ENCODE data around the gene C11orf98. TPM values are rescaled to one million over a fixed set of nuclear protein-coding genes. Genes with fewer than 3 reads are reported as not detected.

Gene C11orf98
- total and polyA plus RNA-seq, 7 experiments from 2014 or later = 23.2 to 103 (median 52.8) TPM

- ATAC-seq = peak; percentile 76
- Histone ChIP-seq H3K9me3 (ENCODE audit: control insufficient read depth in 2 of 3, low read length in 3 of 3) (no peaks in the 10 kb centered on the region), H3K4me1 (ENCODE audit: control insufficient read depth in 2 of 2, insufficient read depth in 2 of 2, low read length in 2 of 2) (peaks cover 13 to 15% of the 10 kb centered on the region in 2 donors), H3K27ac (ENCODE audit: low read depth, low read length) (peak overlapping the region; percentile 24), H3K36me3 (ENCODE audit: control insufficient read depth in 2 of 3, insufficient read depth in 3 of 3, low read length in 3 of 3) (peaks cover 0 to 24% (median 3%) of the 10 kb centered on the region in 3 experiments), H3K4me3 (ENCODE audit: low read length) (no peak overlapping the region), H3K27me3 (ENCODE audit: control insufficient read depth in 2 of 2, insufficient read depth in 2 of 2, low read length in 2 of 2) (no peaks in the 10 kb centered on the region)
- DNase-seq = peak in 7 of 9 donors; percentile 44 to 64 (median 55)
- CTCF ChIA-PET = interaction anchor here (0.7 to 2.4 kb wide), 13 partner anchors 9 to 173 kb away, joined by 3 to 24 read pairs (median 4); partner anchors contain the start of genes BSCL2, CSKMT, GNG3 and LBHD1
- Mint-ChIP-seq H3K4me3 (peak overlapping the region; percentile 51 to 89 (median 78)), H3K36me3 (peaks cover 0 to 16% (median 6%) of the 10 kb centered on the region in 5 donors), H3K27ac (peak overlapping the region; percentile 73 to 92 (median 84)), H3K9me3 (no peaks in the 10 kb centered on the region), H3K4me1 (peaks cover 15 to 35% (median 32%) of the 10 kb centered on the region in 7 donors), H3K27me3 (no peaks in the 10 kb centered on the region)
- intact Hi-C loops (cut with micrococcal nuclease) = loop anchor here (1.0 to 2.0 kb wide), 3 partner anchors 13 to 344 kb away; no protein-coding TSS in a partner anchor
- POLR2A ChIA-PET = interaction anchor here (0.8 to 9.2 kb wide), 18 partner anchors 9 to 201 kb away, joined by 3 to 157 read pairs (median 4); partner anchors contain the start of genes B3GAT3, C11orf98, CSKMT and INTS5
These were observed 15.8 kb upstream of the C11orf98 start for GRCh38 chr11:62680825-62681240.

DNA sequence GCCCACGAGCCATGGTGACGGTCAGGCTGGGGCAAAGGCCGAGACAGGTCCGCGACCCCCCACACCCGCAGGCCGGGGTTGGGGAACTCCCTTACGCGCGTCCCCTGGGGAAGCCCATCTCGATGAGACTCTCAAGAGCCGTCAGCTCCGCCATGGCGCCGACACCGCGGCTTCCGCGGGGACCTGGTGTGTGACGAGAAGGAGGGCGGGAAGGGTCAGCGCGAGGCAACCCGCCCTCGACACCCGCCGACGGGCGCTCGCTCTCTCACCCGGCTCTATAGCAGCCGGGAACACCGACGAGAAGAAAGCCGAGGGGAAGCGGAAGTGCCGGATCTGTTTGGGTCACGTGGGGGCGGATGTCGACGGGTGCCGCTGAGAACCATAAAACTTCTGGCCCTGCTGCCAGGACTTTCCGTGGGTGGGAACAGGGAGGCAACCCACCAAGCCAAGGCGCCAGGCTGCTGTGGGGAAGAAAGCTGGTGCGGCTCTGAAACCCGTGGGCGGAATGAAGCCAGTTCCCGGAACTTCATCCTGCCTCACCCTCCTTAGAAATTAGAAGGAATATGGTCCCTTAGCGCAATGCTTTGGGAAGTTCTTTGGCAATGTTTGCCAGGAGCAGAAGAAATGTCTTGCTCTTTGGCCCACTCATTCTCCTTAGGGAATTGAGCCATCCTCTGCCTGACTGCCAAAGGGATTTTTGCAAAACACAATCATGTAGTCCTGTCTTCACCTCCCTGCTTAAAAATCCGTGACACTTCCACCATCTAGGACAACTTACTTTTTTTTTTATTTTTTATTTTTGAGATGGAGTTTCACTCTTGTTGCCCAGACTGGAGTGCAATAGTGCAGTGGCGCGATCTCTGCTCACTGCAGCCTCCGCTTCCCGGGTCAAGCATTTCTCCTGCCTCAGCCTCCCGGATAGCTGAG lies 14.0 kb upstream of the C11orf98 start, which contains the start of gene UBXN1:
Gene UBXN1, minus strand, starts transcription at position 304 of the 927 bp plus-strand sequence. Its CDS starts 150 bp downstream, at position 154.
- Mint-ChIP-seq H3K27me3 (no peaks in the 10 kb centered on the region), H3K9me3 (no peaks in the 10 kb centered on the region), H3K4me1 (peaks cover 19 to 41% (median 37%) of the 10 kb centered on the region in 7 donors), H3K27ac (peak within 1 kb of the TSS; percentile 88 to 98 (median 94)), H3K36me3 (peaks cover 4 to 21% (median 10%) of the 10 kb centered on the region in 5 donors), H3K4me3 (peak within 1 kb of the TSS; percentile 86 to 93 (median 90))
- CTCF ChIA-PET = interaction anchor here (0.6 to 2.4 kb wide), 5 partner anchors 16 to 182 kb away, joined by 3 to 24 read pairs (median 7); partner anchors contain the start of genes STX5 and TUT1
- Histone ChIP-seq H3K4me1 (ENCODE audit: control insufficient read depth in 2 of 2, insufficient read depth in 2 of 2, low read length in 2 of 2) (peaks cover 13 to 15% of the 10 kb centered on the region in 2 donors), H3K27me3 (ENCODE audit: control insufficient read depth in 2 of 2, insufficient read depth in 2 of 2, low read length in 2 of 2) (no peaks in the 10 kb centered on the region), H3K36me3 (ENCODE audit: control insufficient read depth in 2 of 3, insufficient read depth in 3 of 3, low read length in 3 of 3) (peaks cover 0 to 29% (median 3%) of the 10 kb centered on the region in 3 experiments), H3K9me3 (ENCODE audit: control insufficient read depth in 2 of 3, low read length in 3 of 3) (no peaks in the 10 kb centered on the region), H3K27ac (ENCODE audit: low read depth, low read length) (peak within 1 kb of the TSS; percentile 98), H3K4me3 (ENCODE audit: low read length) (peak within 1 kb of the TSS; percentile 87)
- peak; percentile 63 to 84 (median 81) for DNase-seq
- intact Hi-C loops (cut with micrococcal nuclease) = loop anchor here (1.0 to 10.0 kb wide), 11 partner anchors 8 to 254 kb away; partner anchors contain the start of genes HNRNPUL2 (in 2 of the 2), INTS5 (in 2 of the 2), TUT1 (in 2 of the 2) and UQCC3 (in 2 of the 2)
- POLR2A ChIA-PET = interaction anchor here (0.6 to 9.2 kb wide), 14 partner anchors 11 to 201 kb away, joined by 3 to 157 read pairs (median 5); partner anchors contain the start of genes C11orf98, CSKMT, INTS5 and LBHD1
- peak; percentile 91 for ATAC-seq

GRCh38 chr11:62678433-62678769 lies 13.4 kb upstream of the C11orf98 start:
- peaks cover 0 to 35% (median 3%) of the 10 kb centered on the region in 3 experiments for H3K36me3 ChIP-seq (ENCODE audit: control insufficient read depth in 2 of 3, insufficient read depth in 3 of 3, low read length in 3 of 3)
- H3K36me3 Mint-ChIP-seq = peaks cover 4 to 21% (median 10%) of the 10 kb centered on the region in 5 donors
- H3K4me1 Mint-ChIP-seq = peaks cover 21 to 44% (median 37%) of the 10 kb centered on the region in 7 donors
- intact Hi-C loops (cut with micrococcal nuclease) = loop anchor here (2.0 to 10.0 kb wide), 3 partner anchors 26 to 254 kb away; partner anchors contain the start of genes HNRNPUL2 (in 1 of the 2) and INTS5 (in 1 of the 2)
- peak overlapping the region; percentile 87 for H3K4me3 ChIP-seq (ENCODE audit: low read length)
- H3K27ac ChIP-seq (ENCODE audit: low read depth, low read length) = peak overlapping the region; percentile 98
- ChIA-PET CTCF (interaction anchor here (0.6 kb wide), 1 partner anchor 153 kb away, joined by 3 read pairs; the partner anchor contains the start of gene STX5), POLR2A (interaction anchor here (1.6 to 9.2 kb wide), 3 partner anchors 10 to 87 kb away, joined by 5 to 157 read pairs (median 10); partner anchors contain the start of genes C11orf98, CSKMT, LBHD1 and TUT1)
- H3K27me3 ChIP-seq (ENCODE audit: control insufficient read depth in 2 of 2, insufficient read depth in 2 of 2, low read length in 2 of 2) = no peaks in the 10 kb centered on the region
- H3K4me3 Mint-ChIP-seq = peak overlapping the region; percentile 86 to 93 (median 90)
- H3K4me1 ChIP-seq (ENCODE audit: control insufficient read depth in 2 of 2, insufficient read depth in 2 of 2, low read length in 2 of 2) = peaks cover 13 to 15% of the 10 kb centered on the region in 2 donors
- no peak for ATAC-seq
- H3K27me3 Mint-ChIP-seq = no peaks in the 10 kb centered on the region
- no peaks in the 10 kb centered on the region for H3K9me3 ChIP-seq (ENCODE audit: control insufficient read depth in 2 of 3, low read length in 3 of 3)
- no peaks in the 10 kb centered on the region for H3K9me3 Mint-ChIP-seq
- DNase-seq = no peak
- H3K27ac Mint-ChIP-seq = peak overlapping the region; percentile 88 to 98 (median 94)

GRCh38 chr11:62677714-62678113 lies 12.7 kb upstream of the C11orf98 start:
- Histone ChIP-seq H3K9me3 (ENCODE audit: control insufficient read depth in 2 of 3, low read length in 3 of 3) (no peaks in the 10 kb centered on the region), H3K27ac (ENCODE audit: low read depth, low read length) (peak overlapping the region; percentile 98)
- ATAC-seq = no peak

GRCh38 chr11:62677156-62677555 lies 12.1 kb upstream of the C11orf98 start:
- no peaks in the 10 kb centered on the region for H3K27me3 Mint-ChIP-seq

More at GRCh38 chr11:62677714-62678113, 12.7 kb upstream of the C11orf98 start:
- no peaks in the 10 kb centered on the region for H3K27me3 ChIP-seq (ENCODE audit: control insufficient read depth in 2 of 2, insufficient read depth in 2 of 2, low read length in 2 of 2)
- ChIA-PET CTCF (no interaction called here), POLR2A (interaction anchor here (0.5 to 9.2 kb wide), 8 partner anchors 10 to 109 kb away, joined by 3 to 157 read pairs (median 6); partner anchors contain the start of genes BSCL2, C11orf98, CSKMT and GNG3)
- peak overlapping the region; percentile 87 for H3K4me3 ChIP-seq (ENCODE audit: low read length)
- Mint-ChIP-seq H3K36me3 (peaks cover 4 to 21% (median 10%) of the 10 kb centered on the region in 5 donors), H3K4me1 (peaks cover 21 to 51% (median 44%) of the 10 kb centered on the region in 7 donors), H3K27ac (peak overlapping the region; percentile 88 to 98 (median 94)), H3K9me3 (no peaks in the 10 kb centered on the region), H3K4me3 (peak overlapping the region; percentile 86 to 93 (median 90)), H3K27me3 (no peaks in the 10 kb centered on the region)
- DNase-seq = no peak
- intact Hi-C loops (cut with micrococcal nuclease) = loop anchor here (2.0 to 10.0 kb wide), 3 partner anchors 25 to 253 kb away; partner anchors contain the start of genes HNRNPUL2 (in 1 of the 2) and INTS5 (in 1 of the 2)
- peaks cover 13 to 21% of the 10 kb centered on the region in 2 donors for H3K4me1 ChIP-seq (ENCODE audit: control insufficient read depth in 2 of 2, insufficient read depth in 2 of 2, low read length in 2 of 2)
- peaks cover 0 to 37% (median 3%) of the 10 kb centered on the region in 3 experiments for H3K36me3 ChIP-seq (ENCODE audit: control insufficient read depth in 2 of 3, insufficient read depth in 3 of 3, low read length in 3 of 3)

More at GRCh38 chr11:62677156-62677555, 12.1 kb upstream of the C11orf98 start:
- peaks cover 4 to 21% (median 10%) of the 10 kb centered on the region in 5 donors for H3K36me3 Mint-ChIP-seq
- peak overlapping the region; percentile 98 for H3K27ac ChIP-seq (ENCODE audit: low read depth, low read length)
- H3K4me3 Mint-ChIP-seq = peak overlapping the region; percentile 62 to 93 (median 90)
- H3K27ac Mint-ChIP-seq = peak overlapping the region; percentile 51 to 98 (median 92)
- peaks cover 27 to 56% (median 47%) of the 10 kb centered on the region in 7 donors for H3K4me1 Mint-ChIP-seq
- ChIA-PET POLR2A (interaction anchor here (0.6 to 9.2 kb wide), 14 partner anchors 9 to 121 kb away, joined by 3 to 157 read pairs (median 4); partner anchors contain the start of genes BSCL2, C11orf98, CSKMT and GNG3), CTCF (interaction anchor here (1.2 kb wide), 1 partner anchor 204 kb away, joined by 4 read pairs; the partner anchor contains the start of gene SLC3A2)
- intact Hi-C loops (cut with micrococcal nuclease) = loop anchor here in 1 of 2 donors (10.0 kb wide), 1 partner anchor 252 kb away; no protein-coding TSS in a partner anchor
- DNase-seq (no peak), ATAC-seq (no peak)
- H3K4me3 ChIP-seq (ENCODE audit: low read length) = no peak overlapping the region
- H3K9me3 Mint-ChIP-seq = no peaks in the 10 kb centered on the region
- no peaks in the 10 kb centered on the region for H3K27me3 ChIP-seq (ENCODE audit: control insufficient read depth in 2 of 2, insufficient read depth in 2 of 2, low read length in 2 of 2)
- peaks cover 13 to 27% of the 10 kb centered on the region in 2 donors for H3K4me1 ChIP-seq (ENCODE audit: control insufficient read depth in 2 of 2, insufficient read depth in 2 of 2, low read length in 2 of 2)
- peaks cover 0 to 37% (median 3%) of the 10 kb centered on the region in 3 experiments for H3K36me3 ChIP-seq (ENCODE audit: control insufficient read depth in 2 of 3, insufficient read depth in 3 of 3, low read length in 3 of 3)
- no peaks in the 10 kb centered on the region for H3K9me3 ChIP-seq (ENCODE audit: control insufficient read depth in 2 of 3, low read length in 3 of 3)

All from naive thymus-derived CD4-positive, alpha-beta T cell (primary cell).